ENCODE measurements around the gene MACROD2.

DNA sequence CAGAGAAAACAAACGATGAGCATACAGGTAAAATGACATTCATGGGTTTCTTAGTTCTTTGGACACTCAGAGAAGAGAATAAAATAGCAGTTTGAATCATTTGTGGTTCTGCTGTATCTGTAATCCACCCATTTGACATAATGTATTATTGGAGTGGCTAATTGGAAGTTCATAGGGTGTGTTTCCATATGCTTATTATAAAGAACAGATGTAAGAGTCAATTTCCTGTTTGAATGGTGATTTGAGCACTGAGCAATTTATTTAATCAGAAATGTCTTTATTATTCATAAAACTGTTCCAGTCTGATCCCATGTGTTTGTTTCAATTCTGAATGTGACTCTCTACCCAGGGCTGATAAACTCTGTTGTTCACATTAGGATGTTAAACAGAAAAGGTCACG is 1638.8 kb downstream of the MACROD2 start:
- TF ChIP-seq, protein P1, sequence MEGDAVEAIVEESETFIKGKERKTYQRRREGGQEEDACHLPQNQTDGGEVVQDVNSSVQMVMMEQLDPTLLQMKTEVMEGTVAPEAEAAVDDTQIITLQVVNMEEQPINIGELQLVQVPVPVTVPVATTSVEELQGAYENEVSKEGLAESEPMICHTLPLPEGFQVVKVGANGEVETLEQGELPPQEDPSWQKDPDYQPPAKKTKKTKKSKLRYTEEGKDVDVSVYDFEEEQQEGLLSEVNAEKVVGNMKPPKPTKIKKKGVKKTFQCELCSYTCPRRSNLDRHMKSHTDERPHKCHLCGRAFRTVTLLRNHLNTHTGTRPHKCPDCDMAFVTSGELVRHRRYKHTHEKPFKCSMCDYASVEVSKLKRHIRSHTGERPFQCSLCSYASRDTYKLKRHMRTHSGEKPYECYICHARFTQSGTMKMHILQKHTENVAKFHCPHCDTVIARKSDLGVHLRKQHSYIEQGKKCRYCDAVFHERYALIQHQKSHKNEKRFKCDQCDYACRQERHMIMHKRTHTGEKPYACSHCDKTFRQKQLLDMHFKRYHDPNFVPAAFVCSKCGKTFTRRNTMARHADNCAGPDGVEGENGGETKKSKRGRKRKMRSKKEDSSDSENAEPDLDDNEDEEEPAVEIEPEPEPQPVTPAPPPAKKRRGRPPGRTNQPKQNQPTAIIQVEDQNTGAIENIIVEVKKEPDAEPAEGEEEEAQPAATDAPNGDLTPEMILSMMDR (conservative IDR thresholded peaks at IDR 0.05; ENCODE audit: low read depth, low read length) = no peak
- no peak for TF ChIP-seq CEBPB (IDR thresholded peaks at IDR 0.05; ENCODE audit: low read depth, low read length)
- no peak for TF ChIP-seq MXI1 (IDR thresholded peaks at IDR 0.05; ENCODE audit: borderline replicate concordance, low read depth, low read length)

Data from IMR-90 (cell line).